DOHH2 (cell line): ENCODE data around the gene BAIAP2.
"Not testable (repeated sequence)": the region's sequence is repeated elsewhere in the genome, so short reads cannot be mapped to it uniquely, and the experiment has no call there.

Experiments
- H3F3A ChIP-seq: fragments of 200-600 bp; sonication (generic), shearing (Covaris generic); 2 replicates; pipeline ENCODE4 v1.6.0; 2016; ENCODE audit warnings: antibody characterized with exemption, mild to moderate bottlenecking; ENCODE audit not compliant: control insufficient read depth, insufficient read depth
- H3K27ac ChIP-seq: fragments of 200-600 bp; sonication (generic); 2 replicates; pipeline ENCODE4 v1.5.1; 2014; ENCODE audit warnings: low read depth, mild to moderate bottlenecking, low read length, moderate library complexity
- H3K27me3 ChIP-seq: fragments of 200-600 bp; sonication (generic); 2 replicates; pipeline ENCODE4 v1.6.1; 2014; ENCODE audit warnings: mild to moderate bottlenecking, low read length, mixed read lengths; ENCODE audit not compliant: control insufficient read depth
- H3K36me3 ChIP-seq: fragments of 200-600 bp; sonication (generic); 2 replicates; pipeline ENCODE4 v1.6.1; 2014; ENCODE audit warnings: mild to moderate bottlenecking, low read length, moderate library complexity, mixed read lengths; ENCODE audit not compliant: control insufficient read depth
- H3K4me1 ChIP-seq: fragments of 200-600 bp; sonication (generic); 2 replicates; pipeline ENCODE4 v1.6.1; 2014; ENCODE audit warnings: mild to moderate bottlenecking, low read length, mixed read lengths; ENCODE audit not compliant: control insufficient read depth
- H3K4me2 ChIP-seq: fragments of 200-600 bp; sonication (generic); 2 replicates; pipeline ENCODE4 v1.6.0; 2014; ENCODE audit warnings: mild to moderate bottlenecking, low read length, moderate library complexity
- H3K4me3 ChIP-seq: fragments of 200-600 bp; sonication (generic); 2 replicates; pipeline ENCODE4 v1.5.1; 2014; ENCODE audit warnings: mild to moderate bottlenecking, low read length, mixed read lengths
- H3K79me2 ChIP-seq: fragments of 200-600 bp; sonication (generic); 2 replicates; pipeline ENCODE4 v1.6.1; 2014; ENCODE audit warnings: mild to moderate bottlenecking, low read length, mixed read lengths; ENCODE audit not compliant: control insufficient read depth
- H3K9me2 ChIP-seq: fragments of 200-600 bp; sonication (generic); replicated peaks from 2 replicates; pipeline ENCODE4 v1.6.1; 2014; ENCODE audit warnings: mild to moderate bottlenecking, low read length, mixed read lengths; ENCODE audit not compliant: control insufficient read depth
- H3K9me3 ChIP-seq: fragments of 200-600 bp; sonication (generic); 2 replicates; pipeline ENCODE4 v1.6.1; 2014; ENCODE audit warnings: antibody characterized with exemption, low read length, mixed read lengths; ENCODE audit not compliant: control insufficient read depth, insufficient read depth
- H4K20me1 ChIP-seq: fragments of 200-600 bp; sonication (generic); 2 replicates; pipeline ENCODE4 v1.6.0; 2014; ENCODE audit warnings: low read depth, mild to moderate bottlenecking, antibody characterized with exemption, low read length, moderate library complexity; ENCODE audit not compliant: control insufficient read depth, insufficient read depth
- EZH2phosphoT487 ChIP-seq: fragments of 200-600 bp; sonication (generic); IDR thresholded peaks from 2 replicates; pipeline ENCODE4 v1.6.1; 2017; ENCODE audit warnings: borderline replicate concordance, mild to moderate bottlenecking, antibody characterized with exemption, low read length, moderate library complexity, mixed read lengths
- TF ChIP-seq, protein P1 (sequence below): fragments of 200-600 bp; sonication (generic); IDR thresholded peaks from one replicate; pipeline ENCODE4 v1.5.1; 2014; ENCODE audit warnings: antibody characterized with exemption, mild to moderate bottlenecking, low read depth, low read length; ENCODE audit not compliant: poor library complexity, severe bottlenecking

BAIAP2 gene

DNA sequence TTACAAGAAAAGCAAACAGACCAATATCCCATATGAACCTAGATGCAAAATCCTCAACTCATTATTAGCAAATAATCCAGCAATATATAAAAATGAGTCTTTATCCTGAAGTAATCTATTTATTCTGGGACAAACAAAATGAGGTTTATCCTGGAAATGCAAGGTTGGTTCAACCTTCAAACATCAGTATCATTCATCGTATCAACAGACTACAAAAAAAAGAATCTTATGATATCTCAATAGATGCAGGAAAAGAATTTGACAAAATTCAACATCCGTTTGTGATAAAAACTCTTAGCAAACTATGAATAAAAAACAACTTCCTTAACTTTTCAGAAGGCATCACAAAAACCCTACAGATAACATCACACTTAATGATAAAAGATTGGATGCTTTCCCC, 18.4 kb upstream of the BAIAP2 start:
- Histone ChIP-seq H3K36me3 (no peaks in the 10 kb centered on the region), H3K4me2 (no peak overlapping the region), H3K27me3 (peaks cover 21% of the 10 kb centered on the region), H3K79me2 (no peaks in the 10 kb centered on the region), H3K4me1 (peaks cover 6% of the 10 kb centered on the region), H3K9me2 (no peaks in the 10 kb centered on the region), H3F3A (no peaks in the 10 kb centered on the region), H4K20me1 (no peaks in the 10 kb centered on the region), H3K27ac (no peak overlapping the region), H3K4me3 (no peak overlapping the region), H3K9me3 (peaks cover 4% of the 10 kb centered on the region; the same call in 1 of the 2 replicates)
- no peak for TF ChIP-seq EZH2phosphoT487
- TF ChIP-seq, protein P1, sequence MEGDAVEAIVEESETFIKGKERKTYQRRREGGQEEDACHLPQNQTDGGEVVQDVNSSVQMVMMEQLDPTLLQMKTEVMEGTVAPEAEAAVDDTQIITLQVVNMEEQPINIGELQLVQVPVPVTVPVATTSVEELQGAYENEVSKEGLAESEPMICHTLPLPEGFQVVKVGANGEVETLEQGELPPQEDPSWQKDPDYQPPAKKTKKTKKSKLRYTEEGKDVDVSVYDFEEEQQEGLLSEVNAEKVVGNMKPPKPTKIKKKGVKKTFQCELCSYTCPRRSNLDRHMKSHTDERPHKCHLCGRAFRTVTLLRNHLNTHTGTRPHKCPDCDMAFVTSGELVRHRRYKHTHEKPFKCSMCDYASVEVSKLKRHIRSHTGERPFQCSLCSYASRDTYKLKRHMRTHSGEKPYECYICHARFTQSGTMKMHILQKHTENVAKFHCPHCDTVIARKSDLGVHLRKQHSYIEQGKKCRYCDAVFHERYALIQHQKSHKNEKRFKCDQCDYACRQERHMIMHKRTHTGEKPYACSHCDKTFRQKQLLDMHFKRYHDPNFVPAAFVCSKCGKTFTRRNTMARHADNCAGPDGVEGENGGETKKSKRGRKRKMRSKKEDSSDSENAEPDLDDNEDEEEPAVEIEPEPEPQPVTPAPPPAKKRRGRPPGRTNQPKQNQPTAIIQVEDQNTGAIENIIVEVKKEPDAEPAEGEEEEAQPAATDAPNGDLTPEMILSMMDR, result no peak

DNA sequence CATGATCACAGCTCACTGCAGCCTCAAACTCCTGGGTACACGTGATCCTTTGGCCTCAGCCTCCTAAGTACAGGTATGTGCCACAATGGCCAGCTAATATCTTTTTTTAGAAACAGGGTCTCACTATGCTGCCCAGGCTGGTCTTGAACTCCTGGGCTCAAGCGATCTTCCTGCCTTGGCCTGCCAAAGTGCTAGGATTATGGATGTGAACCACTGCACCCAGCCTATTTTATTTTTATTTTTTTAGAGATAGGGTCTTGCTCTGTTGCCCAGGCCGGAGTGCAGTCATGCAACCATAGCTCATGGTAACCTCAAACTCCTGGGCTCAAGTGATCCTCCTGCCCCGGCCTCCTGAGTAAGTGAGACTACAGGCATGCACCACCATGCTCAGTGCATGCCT, 17.6 kb upstream of the BAIAP2 start:
- not testable (repeated sequence) for H3K9me2 ChIP-seq, H3K4me1 ChIP-seq, H4K20me1 ChIP-seq, H3K36me3 ChIP-seq, H3K9me3 ChIP-seq, H3K4me2 ChIP-seq, H3K4me3 ChIP-seq, H3K79me2 ChIP-seq, H3F3A ChIP-seq, H3K27ac ChIP-seq
- peaks cover 21% of the 10 kb centered on the region for H3K27me3 ChIP-seq

DNA sequence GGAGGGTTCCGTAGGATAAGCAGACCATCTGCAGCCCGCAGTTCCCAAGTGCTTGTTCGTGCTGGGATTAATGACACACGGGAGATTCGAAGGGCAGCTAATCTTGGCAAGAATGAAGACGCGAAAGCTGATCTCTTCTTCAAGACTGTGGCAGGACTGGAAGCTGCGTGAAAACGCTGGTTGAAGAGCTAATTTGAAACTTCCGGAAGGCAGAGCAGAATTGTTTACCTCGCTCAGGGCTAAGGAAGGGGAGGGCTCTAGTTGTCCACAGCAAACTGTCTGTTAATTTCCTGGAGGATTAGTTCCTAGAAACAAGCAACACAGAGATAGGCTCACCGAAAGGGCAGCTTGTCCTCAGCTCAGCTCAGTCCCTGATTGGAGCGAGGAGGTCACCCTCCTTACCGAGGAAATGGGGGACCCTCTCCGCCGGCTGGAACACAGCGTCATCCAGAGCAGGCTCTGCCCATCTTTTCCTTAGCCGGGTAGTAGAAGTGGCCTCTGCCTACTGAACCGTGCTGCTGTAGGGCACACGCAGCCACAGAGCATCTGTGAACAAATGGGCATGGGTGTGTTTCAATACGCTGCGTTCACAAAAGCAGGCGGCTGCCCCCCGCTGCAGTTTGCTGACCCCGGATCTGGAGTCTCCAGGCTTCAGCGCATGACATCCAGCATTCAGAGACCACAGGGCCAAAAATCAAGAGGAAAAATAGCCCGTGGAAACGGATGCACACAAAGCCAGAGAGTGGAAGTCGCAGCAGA, 16.7 kb upstream of the BAIAP2 start:
- Histone ChIP-seq H3K9me3 (peaks cover 4% of the 10 kb centered on the region; the same call in 1 of the 2 replicates), H4K20me1 (no peaks in the 10 kb centered on the region), H3F3A (no peaks in the 10 kb centered on the region), H3K36me3 (no peaks in the 10 kb centered on the region), H3K27ac (no peak overlapping the region), H3K27me3 (peaks cover 21% of the 10 kb centered on the region), H3K4me2 (peak overlapping the region; percentile 24), H3K9me2 (no peaks in the 10 kb centered on the region), H3K4me3 (no peak overlapping the region), H3K4me1 (peaks cover 6% of the 10 kb centered on the region), H3K79me2 (no peaks in the 10 kb centered on the region)
- no peak for TF ChIP-seq EZH2phosphoT487
- TF ChIP-seq, protein P1, result no peak

DNA sequence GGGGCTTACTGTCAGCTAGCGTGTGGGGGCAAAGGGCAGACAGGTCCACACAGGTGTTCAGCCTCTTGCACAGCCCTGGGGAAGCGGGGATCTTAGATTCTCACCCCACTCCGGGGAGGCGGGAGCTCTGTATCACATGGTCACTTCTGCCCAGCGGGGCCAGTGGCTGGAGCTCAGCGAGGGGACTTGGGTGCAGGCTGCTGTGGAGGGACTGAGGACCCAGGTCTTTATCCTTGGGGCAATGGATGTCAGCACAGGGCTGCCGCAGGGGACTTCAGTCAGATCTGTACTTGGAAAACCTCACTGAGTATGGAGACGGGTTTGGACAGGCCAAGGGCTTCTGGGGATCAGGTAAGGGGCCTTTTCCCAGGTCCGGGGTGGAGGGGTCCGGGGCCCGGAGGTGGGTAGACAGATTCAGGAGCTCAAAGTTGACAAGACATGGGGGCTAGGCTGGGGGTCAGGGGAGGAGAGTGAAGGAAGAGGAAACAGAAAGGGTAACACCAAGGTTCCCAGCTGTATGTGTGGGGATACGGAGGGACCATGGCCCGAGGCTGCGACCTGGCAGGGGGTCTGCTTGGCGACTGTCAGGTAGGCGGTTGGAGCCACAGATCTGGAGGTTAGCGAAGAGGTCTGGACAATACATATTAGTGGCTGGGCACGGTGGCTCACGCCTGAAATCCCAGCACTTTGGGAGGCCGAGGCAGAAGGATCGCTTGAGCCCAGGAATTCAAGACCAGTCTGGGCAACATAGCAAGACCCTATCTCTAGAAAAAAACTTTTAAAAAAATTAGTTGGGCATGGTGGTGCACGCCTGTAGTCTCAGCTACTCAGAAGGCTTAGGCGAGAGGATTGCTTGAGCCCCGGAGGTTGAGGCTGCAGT, 15.1 kb upstream of the BAIAP2 start:
- Histone ChIP-seq H3K36me3 (no peaks in the 10 kb centered on the region), H3K4me2 (no peak overlapping the region), H3K9me3 (peaks cover 4% of the 10 kb centered on the region; the same call in 1 of the 2 replicates), H3K9me2 (no peaks in the 10 kb centered on the region), H3K4me3 (no peak overlapping the region), H3K4me1 (peaks cover 6% of the 10 kb centered on the region), H3K79me2 (no peaks in the 10 kb centered on the region), H3F3A (no peaks in the 10 kb centered on the region), H3K27ac (no peak overlapping the region), H3K27me3 (peaks cover 21% of the 10 kb centered on the region), H4K20me1 (no peaks in the 10 kb centered on the region)
- TF ChIP-seq EZH2phosphoT487, result no peak
- TF ChIP-seq, protein P1, result no peak
